ENCODE measurements around the gene LEMD3. TPM values are rescaled to one million over a fixed set of nuclear protein-coding genes. Genes with fewer than 3 reads are reported as not detected.

The LEMD3 gene
- total RNA-seq, 1 donor from 2014 or later, result 31.9 TPM

GRCh38 chr12:65189028-65189718 lies 19.8 kb downstream of the LEMD3 start:
- Histone ChIP-seq H3K27ac (no peak overlapping the region), H3K4me3 (no peak overlapping the region), H3K36me3 (no peaks in the 10 kb centered on the region), H3K4me1 (peaks cover 18% of the 10 kb centered on the region), H3K9me3 (no peaks in the 10 kb centered on the region), H3K27me3 (ENCODE audit: low read depth) (no peaks in the 10 kb centered on the region)
- TF ChIP-seq, protein P1, sequence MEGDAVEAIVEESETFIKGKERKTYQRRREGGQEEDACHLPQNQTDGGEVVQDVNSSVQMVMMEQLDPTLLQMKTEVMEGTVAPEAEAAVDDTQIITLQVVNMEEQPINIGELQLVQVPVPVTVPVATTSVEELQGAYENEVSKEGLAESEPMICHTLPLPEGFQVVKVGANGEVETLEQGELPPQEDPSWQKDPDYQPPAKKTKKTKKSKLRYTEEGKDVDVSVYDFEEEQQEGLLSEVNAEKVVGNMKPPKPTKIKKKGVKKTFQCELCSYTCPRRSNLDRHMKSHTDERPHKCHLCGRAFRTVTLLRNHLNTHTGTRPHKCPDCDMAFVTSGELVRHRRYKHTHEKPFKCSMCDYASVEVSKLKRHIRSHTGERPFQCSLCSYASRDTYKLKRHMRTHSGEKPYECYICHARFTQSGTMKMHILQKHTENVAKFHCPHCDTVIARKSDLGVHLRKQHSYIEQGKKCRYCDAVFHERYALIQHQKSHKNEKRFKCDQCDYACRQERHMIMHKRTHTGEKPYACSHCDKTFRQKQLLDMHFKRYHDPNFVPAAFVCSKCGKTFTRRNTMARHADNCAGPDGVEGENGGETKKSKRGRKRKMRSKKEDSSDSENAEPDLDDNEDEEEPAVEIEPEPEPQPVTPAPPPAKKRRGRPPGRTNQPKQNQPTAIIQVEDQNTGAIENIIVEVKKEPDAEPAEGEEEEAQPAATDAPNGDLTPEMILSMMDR (IDR thresholded peaks at IDR 0.05), result no peak
- ATAC-seq (no peak), DNase-seq (no peak)
- intact Hi-C loops (cut with DNase I), result no loop called here

DNA sequence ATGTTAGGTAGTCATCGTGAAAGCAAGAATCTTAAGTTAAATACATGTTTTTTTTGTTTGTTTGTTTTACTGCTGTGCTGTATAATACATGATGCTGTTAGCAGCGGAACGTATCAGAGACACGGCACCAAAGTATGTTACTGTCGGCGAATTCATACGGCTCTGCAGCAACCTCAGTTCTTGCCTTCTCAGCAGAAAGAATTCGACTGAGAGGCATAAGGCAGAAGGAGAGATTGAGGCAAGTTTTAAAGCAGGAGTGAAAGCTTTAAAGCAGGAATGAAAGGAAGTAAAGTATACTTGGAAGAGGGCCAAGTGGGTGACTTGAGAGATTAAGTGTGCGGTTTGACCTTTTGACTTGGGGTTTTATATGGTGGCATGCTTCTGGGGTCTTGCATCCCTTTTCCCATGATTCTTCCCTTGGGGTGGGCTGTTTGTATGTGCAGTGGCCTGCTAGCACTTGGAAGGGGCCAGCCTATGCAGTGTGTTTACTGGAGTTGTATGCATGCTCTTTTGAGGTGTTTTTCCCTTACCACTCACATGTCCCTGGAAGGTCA lies 23.7 kb downstream of the LEMD3 start:
- H3K36me3 ChIP-seq, result no peaks in the 10 kb centered on the region

GRCh38 chr12:65194949-65195348 lies 25.6 kb downstream of the LEMD3 start:
- Histone ChIP-seq H3K27ac (no peak overlapping the region), H3K9me3 (no peaks in the 10 kb centered on the region), H3K36me3 (no peaks in the 10 kb centered on the region), H3K4me3 (no peak overlapping the region), H3K4me1 (no peaks in the 10 kb centered on the region), H3K27me3 (ENCODE audit: low read depth) (no peaks in the 10 kb centered on the region)
- intact Hi-C loops (cut with DNase I), result no loop called here
- TF ChIP-seq, protein P1 (IDR thresholded peaks at IDR 0.05), result no peak
- ATAC-seq, result no peak
- no peak for DNase-seq

More for the DNA sequence above, 23.7 kb downstream of the LEMD3 start:
- ATAC-seq (no peak), DNase-seq (no peak)
- Histone ChIP-seq H3K27me3 (ENCODE audit: low read depth) (no peaks in the 10 kb centered on the region), H3K4me1 (peaks cover 9% of the 10 kb centered on the region), H3K4me3 (no peak overlapping the region), H3K9me3 (no peaks in the 10 kb centered on the region), H3K27ac (no peak overlapping the region)
- intact Hi-C loops (cut with DNase I), result no loop called here
- TF ChIP-seq, protein P1 (IDR thresholded peaks at IDR 0.05), result no peak

GRCh38 chr12:65195387-65196055 lies 26.1 kb downstream of the LEMD3 start:
- H3K9me3 ChIP-seq, result no peaks in the 10 kb centered on the region
- no peak overlapping the region for H3K4me3 ChIP-seq
- TF ChIP-seq, protein P1 (IDR thresholded peaks at IDR 0.05), result no peak
- no peaks in the 10 kb centered on the region for H3K27me3 ChIP-seq (ENCODE audit: low read depth)
- ATAC-seq (no peak), DNase-seq (no peak)
- H3K4me1 ChIP-seq, result no peaks in the 10 kb centered on the region
- intact Hi-C loops (cut with DNase I), result no loop called here
- no peaks in the 10 kb centered on the region for H3K36me3 ChIP-seq
- no peak overlapping the region for H3K27ac ChIP-seq

DNA sequence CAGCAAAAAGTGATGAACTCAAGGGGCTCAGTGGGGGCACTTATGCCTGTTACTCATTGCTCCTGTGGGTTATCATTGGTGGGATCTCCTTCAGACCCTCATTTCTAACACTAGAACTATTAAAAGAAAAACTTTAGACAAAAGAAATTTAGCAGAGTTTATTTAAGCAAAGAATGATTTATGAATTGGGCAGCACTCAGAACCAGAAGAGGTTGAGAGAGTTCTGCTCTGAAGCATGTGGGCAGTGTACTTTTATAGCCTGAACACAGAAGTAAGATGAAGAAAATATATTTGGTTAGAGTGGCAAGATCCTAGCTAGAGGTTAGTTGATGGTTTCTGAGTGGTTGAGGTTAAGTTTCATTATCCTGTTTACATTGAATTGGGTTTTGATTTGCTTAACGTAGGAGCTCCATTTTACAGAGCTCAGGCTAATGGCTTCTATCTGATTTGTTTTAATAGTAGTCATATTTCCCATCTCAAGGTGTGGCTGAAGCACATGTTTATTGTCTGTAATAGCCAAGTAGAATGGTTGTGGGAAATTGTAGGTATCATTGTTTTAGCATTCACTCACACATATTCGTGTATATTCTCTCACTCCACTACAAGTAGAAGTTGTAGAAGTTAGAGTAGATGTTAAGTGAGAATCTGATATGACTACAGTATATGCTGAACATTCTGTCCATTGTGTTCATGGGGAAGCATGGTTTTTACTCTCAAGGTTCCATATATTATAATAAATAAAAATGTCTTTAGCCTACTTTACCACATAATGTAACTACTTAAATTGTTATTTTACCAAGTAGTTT lies 27.6 kb downstream of the LEMD3 start:
- Histone ChIP-seq H3K4me3 (no peak overlapping the region), H3K4me1 (no peaks in the 10 kb centered on the region), H3K9me3 (no peaks in the 10 kb centered on the region), H3K36me3 (no peaks in the 10 kb centered on the region), H3K27me3 (ENCODE audit: low read depth) (no peaks in the 10 kb centered on the region), H3K27ac (no peak overlapping the region)
- intact Hi-C loops (cut with DNase I), result no loop called here
- TF ChIP-seq, protein P1 (IDR thresholded peaks at IDR 0.05), result no peak
- no peak for DNase-seq
- no peak for ATAC-seq
